Skeletal muscle satellite cell (primary cell): ENCODE results near the gene CAMTA1.

Experiments used
- H3K27me3 ChIP-seq: 2 replicates; pipeline ENCODE4 v1.7.0; 2013; ENCODE audit warnings: low read length; ENCODE audit not compliant: control insufficient read depth, insufficient read depth
- H3K36me3 ChIP-seq: 2 replicates; pipeline ENCODE4 v1.7.0; 2013; ENCODE audit warnings: mild to moderate bottlenecking, control low read depth, low read length; ENCODE audit not compliant: insufficient read depth
- H3K4me1 ChIP-seq: 2 replicates; pipeline ENCODE4 v1.7.0; 2013; ENCODE audit warnings: low read length; ENCODE audit not compliant: control insufficient read depth, insufficient read depth
- H3K4me2 ChIP-seq: 2 replicates; pipeline ENCODE4 v1.7.0; 2013; ENCODE audit warnings: mild to moderate bottlenecking, low read length
- H3K4me3 ChIP-seq: 2 replicates; pipeline ENCODE4 v1.7.0; 2013; ENCODE audit warnings: low read length
- H3K9ac ChIP-seq: 2 replicates; pipeline ENCODE4 v1.7.0; 2013; ENCODE audit warnings: mild to moderate bottlenecking, low read depth, low read length, moderate library complexity
- H3K9me3 ChIP-seq: replicated peaks from 2 replicates; pipeline ENCODE4 v1.7.0; 2013; ENCODE audit warnings: mild to moderate bottlenecking, control low read depth, low read length

CAMTA1 gene

DNA sequence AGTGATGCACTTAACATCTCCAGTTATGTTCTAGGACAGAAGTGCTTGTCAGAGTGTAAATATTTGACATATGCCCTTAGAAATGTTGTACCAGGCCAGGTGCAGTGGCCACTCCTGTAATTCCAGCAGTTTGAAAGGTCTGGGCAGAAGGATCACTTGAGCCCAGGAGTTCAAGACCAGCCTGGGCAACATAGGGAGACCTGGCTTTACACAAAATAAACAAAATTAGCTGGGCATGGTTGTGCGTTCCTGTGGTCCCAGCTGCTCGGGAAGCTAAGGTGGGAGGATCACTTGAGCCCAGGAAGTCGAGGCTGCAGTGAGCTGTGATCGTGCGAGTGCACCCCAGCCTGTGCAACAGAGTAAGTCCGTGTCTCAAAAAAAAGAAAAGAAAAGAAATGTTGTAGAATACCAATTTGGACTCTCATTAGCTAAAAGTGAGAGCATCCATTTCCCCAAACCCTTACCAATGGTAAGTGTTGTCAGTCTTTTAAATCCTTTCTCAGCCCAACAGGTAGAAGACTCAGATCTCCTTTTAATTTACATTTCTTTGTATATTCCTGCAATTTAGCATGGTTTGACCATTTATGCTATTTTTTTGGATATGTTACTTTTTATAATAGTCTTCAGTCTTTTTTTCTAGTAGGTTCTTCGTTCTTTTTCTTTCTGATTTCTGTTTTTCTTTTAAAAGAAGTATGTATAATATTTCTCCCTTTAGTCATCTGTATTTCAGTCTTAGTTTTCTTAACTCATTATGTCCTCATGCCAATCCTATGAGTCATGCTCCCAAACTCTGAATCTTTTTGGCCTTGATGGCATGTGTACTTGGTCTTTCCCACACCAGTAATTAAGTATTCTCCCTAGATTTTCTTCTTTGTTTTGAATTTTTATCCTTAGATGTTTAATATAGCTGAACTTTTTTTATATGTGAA, 74.4 kb downstream of the CAMTA1 start:
- no peaks in the 10 kb centered on the region for H3K9me3 ChIP-seq
- no peaks in the 10 kb centered on the region for H3K27me3 ChIP-seq
- H3K4me2 ChIP-seq, result peak overlapping the region; percentile 78
- peaks cover 34% of the 10 kb centered on the region for H3K4me1 ChIP-seq
- peaks cover 4% of the 10 kb centered on the region for H3K36me3 ChIP-seq
- peak overlapping the region; percentile 50 for H3K4me3 ChIP-seq
- peak overlapping the region; percentile 65 for H3K9ac ChIP-seq

- no peaks in the 10 kb centered on the region for H3K27me3 ChIP-seq
- H3K9me3 ChIP-seq, result no peaks in the 10 kb centered on the region
- peak overlapping the region; percentile 8 for H3K4me3 ChIP-seq
- H3K4me1 ChIP-seq, result peaks cover 34% of the 10 kb centered on the region
- peaks cover 4% of the 10 kb centered on the region for H3K36me3 ChIP-seq
- peak overlapping the region; percentile 52 for H3K4me2 ChIP-seq
- peak overlapping the region; percentile 62 for H3K9ac ChIP-seq
Observed at GRCh38 chr1:6860401-6860800, 75.1 kb downstream of the CAMTA1 start.

DNA sequence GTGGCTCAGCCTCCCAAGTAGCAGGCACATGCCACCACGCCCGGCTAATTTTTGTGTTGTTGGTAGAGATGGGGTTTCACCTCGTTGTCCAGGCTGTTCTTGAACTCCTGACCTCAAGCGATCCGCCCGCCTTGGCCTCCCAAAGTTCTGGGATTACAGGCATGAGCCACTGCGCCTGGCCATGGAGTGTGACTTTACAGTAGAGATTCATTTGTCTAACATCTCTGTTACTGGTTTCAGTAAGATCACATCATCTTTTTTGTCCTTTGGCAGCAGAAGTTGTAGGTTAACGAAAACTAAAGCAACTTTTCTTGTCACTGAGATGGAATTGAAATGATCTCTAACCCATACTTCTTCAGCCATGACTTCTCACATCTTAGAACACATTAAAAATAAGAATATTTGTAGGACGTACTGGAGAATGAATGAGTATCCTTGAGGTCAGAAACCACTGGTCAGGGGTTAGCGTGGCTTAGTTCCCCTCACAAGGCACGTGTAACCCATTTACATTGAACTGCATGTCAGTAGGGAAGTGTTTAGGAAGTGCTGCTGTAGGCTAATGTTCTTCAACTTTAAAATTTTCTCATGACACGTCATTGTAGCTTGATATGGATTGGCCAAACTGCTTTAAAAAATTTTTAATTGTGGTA, 75.9 kb downstream of the CAMTA1 start:
- Histone ChIP-seq H3K4me2 (no peak overlapping the region), H3K4me3 (no peak overlapping the region), H3K27me3 (no peaks in the 10 kb centered on the region), H3K9me3 (no peaks in the 10 kb centered on the region), H3K4me1 (peaks cover 34% of the 10 kb centered on the region), H3K36me3 (no peaks in the 10 kb centered on the region), H3K9ac (no peak overlapping the region)

GRCh38 chr1:6862906-6863305, 77.7 kb downstream of the CAMTA1 start:
- Histone ChIP-seq H3K27me3 (no peaks in the 10 kb centered on the region), H3K4me3 (no peak overlapping the region), H3K9ac (no peak overlapping the region), H3K4me1 (peaks cover 34% of the 10 kb centered on the region), H3K4me2 (no peak overlapping the region), H3K9me3 (no peaks in the 10 kb centered on the region), H3K36me3 (no peaks in the 10 kb centered on the region)

DNA sequence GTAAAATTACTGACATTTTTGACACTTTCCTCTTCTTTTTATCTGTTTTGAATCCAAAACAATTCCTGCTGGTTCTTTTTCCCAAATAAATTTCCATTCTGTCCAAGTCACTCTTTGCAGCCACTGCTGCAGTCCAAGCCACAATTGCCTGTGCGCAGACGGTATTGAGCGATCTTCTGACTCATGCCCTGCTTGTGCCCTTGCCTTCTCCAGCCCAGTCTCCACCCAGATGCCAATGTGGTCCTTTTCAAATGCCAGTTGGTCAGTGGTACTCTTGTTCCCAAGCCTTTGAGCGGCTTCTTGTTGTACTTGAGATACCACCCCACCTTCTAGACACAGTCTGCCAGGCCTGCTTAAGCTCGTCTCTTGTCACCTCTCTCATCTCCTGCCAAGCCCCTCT, 78.9 kb downstream of the CAMTA1 start:
- Histone ChIP-seq H3K9ac (no peak overlapping the region), H3K4me2 (no peak overlapping the region), H3K36me3 (no peaks in the 10 kb centered on the region), H3K27me3 (no peaks in the 10 kb centered on the region), H3K9me3 (no peaks in the 10 kb centered on the region), H3K4me1 (peaks cover 28% of the 10 kb centered on the region), H3K4me3 (no peak overlapping the region)

- no peak overlapping the region for H3K9ac ChIP-seq
- no peaks in the 10 kb centered on the region for H3K36me3 ChIP-seq
- H3K4me2 ChIP-seq, result no peak overlapping the region
- no peak overlapping the region for H3K4me3 ChIP-seq
- H3K9me3 ChIP-seq, result no peaks in the 10 kb centered on the region
- peaks cover 32% of the 10 kb centered on the region for H3K4me1 ChIP-seq
- H3K27me3 ChIP-seq, result no peaks in the 10 kb centered on the region
Observed at GRCh38 chr1:6866825-6867224, 81.6 kb downstream of the CAMTA1 start.

- H3K9me3 ChIP-seq, result no peaks in the 10 kb centered on the region
- no peak overlapping the region for H3K4me3 ChIP-seq
- no peaks in the 10 kb centered on the region for H3K36me3 ChIP-seq
- H3K4me2 ChIP-seq, result no peak overlapping the region
- no peak overlapping the region for H3K9ac ChIP-seq
- no peaks in the 10 kb centered on the region for H3K27me3 ChIP-seq
- peaks cover 36% of the 10 kb centered on the region for H3K4me1 ChIP-seq
Observed at GRCh38 chr1:6867321-6867720, 82.1 kb downstream of the CAMTA1 start.

DNA sequence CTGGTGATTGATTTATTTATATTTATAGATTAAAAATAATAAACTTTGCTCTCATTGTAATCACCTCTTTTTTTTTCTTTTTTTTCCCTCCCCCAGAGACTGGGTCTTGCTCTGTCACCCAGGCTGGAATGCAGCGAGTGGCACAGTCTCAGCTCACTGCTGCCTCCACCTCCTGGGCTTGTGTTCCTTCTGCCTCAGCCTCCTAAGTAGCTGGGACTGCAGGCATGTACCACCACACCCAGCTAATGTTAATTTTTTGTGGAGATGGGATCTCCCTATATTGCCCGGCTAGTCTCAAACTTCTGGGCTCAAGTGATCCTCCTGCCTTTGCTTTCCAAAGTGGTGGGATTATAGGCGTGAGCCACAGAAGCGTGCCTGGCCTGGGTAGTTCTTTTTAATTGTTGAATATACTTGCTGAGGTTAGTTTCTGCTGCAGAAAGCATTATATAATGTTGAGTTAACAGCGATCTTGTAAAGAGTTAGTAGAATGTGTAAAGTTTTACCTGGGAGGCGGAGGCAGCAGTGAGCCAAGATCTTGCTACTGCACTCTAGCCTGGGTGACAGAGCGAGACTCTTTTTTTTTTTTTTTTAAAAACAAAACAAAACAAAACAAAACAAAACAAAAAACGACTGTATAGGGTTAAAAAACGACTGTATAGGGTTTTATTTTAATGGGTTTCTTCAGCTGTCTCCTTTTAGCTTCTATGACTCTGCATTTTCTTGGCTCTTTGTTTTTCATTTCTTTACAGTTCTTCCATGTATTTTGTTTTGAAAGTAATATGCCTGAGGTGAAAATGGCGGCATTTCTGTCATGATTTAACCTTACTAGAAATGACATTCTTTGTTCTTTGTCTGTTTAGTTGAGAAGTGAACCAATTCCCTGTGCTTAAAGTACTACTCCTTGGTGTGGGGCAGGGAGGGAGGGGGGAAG, 82.7 kb downstream of the CAMTA1 start:
- Histone ChIP-seq H3K9ac (no peak overlapping the region), H3K4me3 (no peak overlapping the region)

GRCh38 chr1:6868660-6869380, 83.6 kb downstream of the CAMTA1 start:
- Histone ChIP-seq H3K4me1 (peaks cover 51% of the 10 kb centered on the region), H3K9ac (no peak overlapping the region), H3K36me3 (no peaks in the 10 kb centered on the region), H3K4me2 (no peak overlapping the region), H3K9me3 (no peaks in the 10 kb centered on the region), H3K4me3 (no peak overlapping the region), H3K27me3 (no peaks in the 10 kb centered on the region)

More for the DNA sequence above, 82.7 kb downstream of the CAMTA1 start:
- no peaks in the 10 kb centered on the region for H3K36me3 ChIP-seq
- no peaks in the 10 kb centered on the region for H3K9me3 ChIP-seq
- H3K4me2 ChIP-seq, result no peak overlapping the region
- peaks cover 43% of the 10 kb centered on the region for H3K4me1 ChIP-seq
- no peaks in the 10 kb centered on the region for H3K27me3 ChIP-seq

DNA sequence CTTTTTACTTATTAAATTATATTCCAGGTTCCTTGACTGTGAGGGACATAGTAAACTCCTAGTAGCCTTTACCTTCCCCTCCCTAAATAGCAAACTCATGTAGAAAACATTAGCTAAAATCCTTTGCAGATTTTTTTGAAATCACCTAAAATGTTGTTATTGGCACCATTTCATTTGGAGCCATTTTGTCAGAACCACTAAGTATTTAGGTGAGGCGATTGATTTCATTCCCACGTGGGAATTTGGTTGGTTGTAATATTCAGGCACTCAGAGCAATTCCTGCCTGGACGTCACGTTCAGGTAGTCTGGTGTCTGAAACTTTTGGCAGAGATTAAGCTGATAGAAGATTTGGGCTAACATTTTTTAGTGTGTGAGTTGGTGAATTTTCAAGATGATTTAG, 84.3 kb downstream of the CAMTA1 start:
- no peak overlapping the region for H3K9ac ChIP-seq
- H3K36me3 ChIP-seq, result peaks cover 5% of the 10 kb centered on the region
- H3K4me2 ChIP-seq, result no peak overlapping the region
- no peaks in the 10 kb centered on the region for H3K9me3 ChIP-seq
- H3K27me3 ChIP-seq, result no peaks in the 10 kb centered on the region
- H3K4me3 ChIP-seq, result no peak overlapping the region
- H3K4me1 ChIP-seq, result peaks cover 51% of the 10 kb centered on the region
